Esophagus muscularis mucosa (tissue), 4 donors: ENCODE results near the gene MREG. TPM values are rescaled to one million over a fixed set of nuclear protein-coding genes. Genes with fewer than 3 reads are reported as not detected.
A peak's percentile ranks its signal among the peaks of the same experiment; 100 is the strongest.

Experiments used
- DNase-seq: peaks from one replicate; pipeline ENCODE4 v3.0.0-alpha.2; 2017; ENCODE audit errors: extremely low spot score
- H3K27ac ChIP-seq, 4 donors: fragments of 200-600 bp; sonication (generic); replicated peaks in 1 of 4; 1 replicate in 3 of 4; 2 replicates in 1 of 4; pipeline ENCODE4 v1.5.1; 2016 to 2019; ENCODE audit warnings: mild to moderate bottlenecking in 1 of 4
- H3K27me3 ChIP-seq, 4 donors: fragments of 200-600 bp; sonication (generic); one replicate each; pipeline versions ENCODE4 v1.5.1 to v1.6.0; 2016 to 2019
- H3K36me3 ChIP-seq, 4 donors: fragments of 200-600 bp; sonication (generic); one replicate each; pipeline ENCODE4 v1.5.1; 2016 to 2019
- H3K4me1 ChIP-seq, 4 donors: fragments of 200-600 bp; sonication (generic); one replicate each; pipeline ENCODE4 v1.5.1; 2016 to 2019
- H3K4me3 ChIP-seq, 4 donors: fragments of 200-600 bp; sonication (generic); 1 replicate in 2 of 4; 2 replicates in 2 of 4; pipeline ENCODE4 v1.5.1; 2016 to 2019; ENCODE audit warnings: mild to moderate bottlenecking in 4 of 4, moderate library complexity in 1 of 4
- H3K9me3 ChIP-seq, 4 donors: fragments of 200-600 bp; sonication (generic); 1 replicate in 3 of 4; 2 replicates in 1 of 4; pipeline ENCODE4 v1.5.1; 2016 to 2019
- CTCF ChIP-seq, 3 experiments: fragments of 200-600 bp in 2 of 3; fragments of 450-650 bp in 1 of 3; sonication (generic) in 2 of 3; IDR thresholded peaks; one replicate each; pipeline ENCODE4 v1.5.1; 2017 to 2019; ENCODE audit warnings: antibody characterized with exemption in 3 of 3, mild to moderate bottlenecking in 2 of 3, moderate library complexity in 1 of 3
- EP300 ChIP-seq: sonication (generic); formaldehyde crosslinking; IDR thresholded peaks from one replicate; pipeline ENCODE4 v1.6.1; 2017; ENCODE audit warnings: antibody characterized with exemption
- POLR2A ChIP-seq: fragments of 450-650 bp; IDR thresholded peaks from one replicate; pipeline ENCODE4 v1.6.1; 2017; ENCODE audit warnings: antibody characterized with exemption, moderate library complexity, mild to moderate bottlenecking, low read depth
- POLR2AphosphoS5 ChIP-seq, 2 donors: sonication (generic); formaldehyde crosslinking; IDR thresholded peaks; one replicate each; pipeline ENCODE4 v1.6.1; 2017; ENCODE audit warnings: antibody characterized with exemption in 2 of 2
- WGBS: methylation state at CpG from one replicate; pipeline ENCODE4 v1.1.5; 2018; 5-methylcytosine and 5-hydroxymethylcytosine counted together
- intact Hi-C: fragments of 100-400 bp; cut with DNase I; formaldehyde crosslinking; loops from one replicate; pipeline ENCODE4 v1.15.1; 2023
- total RNA-seq, 4 donors: library from RNA; depleted of rRNA; stranded (reverse); fragments of >200 nt; gene quantifications; one replicate each; pipeline versions ENCODE4 v1.1.0 to v1.2.1, GENCODE V29; 2016

Gene MREG
- total RNA-seq: 1 to 10 TPM in 1 of 4 donors, under 1 TPM in 3; 0.40 to 1.2 (median 0.70) TPM

GRCh38 chr2:216013080-216013909, at the start of gene MREG:
Gene MREG, minus strand, starts transcription at chr2:216013551. Its CDS starts 224 bp downstream, at chr2:216013327.
- Histone ChIP-seq H3K4me3 (peak within 1 kb of the TSS; percentile 64 to 83 (median 66)), H3K4me1 (peaks cover 7 to 17% (median 16%) of the 10 kb centered on the region in 4 donors), H3K36me3 (no peaks in the 10 kb centered on the region), H3K27me3 (no peaks in the 10 kb centered on the region), H3K27ac (peak within 1 kb of the TSS in 2 of 4 donors; percentile 44 to 46), H3K9me3 (no peaks in the 10 kb centered on the region)
- intact Hi-C loops: no loop called here
- WGBS: under 1% methylated on average over 64 of the region's 70 CpGs
- TF ChIP-seq EP300: no peak
- peak; percentile 55 to 81 (median 68) for TF ChIP-seq CTCF (IDR thresholded peaks at IDR 0.05)
- TF ChIP-seq POLR2AphosphoS5 (IDR thresholded peaks at IDR 0.05): peak in 1 of 2 donors; percentile 21
- TF ChIP-seq POLR2A: no peak
- DNase-seq: peak; percentile 92

DNA sequence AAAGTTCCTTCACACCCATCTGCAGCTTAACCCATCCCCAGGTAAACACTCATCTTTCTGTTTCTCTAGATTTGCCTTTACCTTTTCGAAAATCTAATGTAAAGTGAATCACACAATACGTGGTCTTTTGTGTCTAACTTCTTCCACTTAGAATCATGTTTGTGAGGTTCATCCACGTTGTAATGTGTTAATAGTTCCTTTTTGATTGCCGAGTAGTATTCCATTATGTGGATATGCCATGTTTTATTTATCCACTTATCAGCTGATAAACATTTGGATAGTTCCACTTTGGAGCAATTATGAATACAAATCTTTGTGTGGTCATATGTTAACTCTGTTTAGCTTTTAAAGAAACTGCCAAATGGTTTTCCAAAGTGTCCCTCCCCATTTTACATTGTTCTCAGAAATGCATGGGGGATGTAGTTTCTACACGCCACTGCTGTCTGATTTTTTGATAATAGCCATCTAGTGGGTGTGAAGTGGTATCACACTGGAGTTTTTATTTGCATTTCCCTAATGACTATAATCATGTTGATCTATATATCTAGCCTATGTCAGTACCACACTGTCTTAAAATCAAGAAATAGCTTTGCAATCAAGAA, 46.0 kb upstream of the MREG start:
- intact Hi-C loops: no loop called here
- H3K36me3 ChIP-seq: peaks cover 4 to 20% (median 8%) of the 10 kb centered on the region in 4 donors
- H3K4me1 ChIP-seq: no peaks in the 10 kb centered on the region
- no peak for DNase-seq
- H3K27ac ChIP-seq: no peak overlapping the region
- no peak for TF ChIP-seq CTCF (IDR thresholded peaks at IDR 0.05)
- TF ChIP-seq POLR2A: no peak
- TF ChIP-seq EP300: no peak
- TF ChIP-seq POLR2AphosphoS5 (IDR thresholded peaks at IDR 0.05): no peak
- no peak overlapping the region for H3K4me3 ChIP-seq
- H3K27me3 ChIP-seq: no peaks in the 10 kb centered on the region
- WGBS: 96% methylated on average over 5 of the region's 5 CpGs
- no peaks in the 10 kb centered on the region for H3K9me3 ChIP-seq

- whole genome bisulfite sequencing: 63% methylated on average over 4 of the region's 7 CpGs
- H3K27me3 ChIP-seq: no peaks in the 10 kb centered on the region
- no peak for DNase-seq
- no peak overlapping the region for H3K27ac ChIP-seq
- H3K9me3 ChIP-seq: no peaks in the 10 kb centered on the region
- TF ChIP-seq CTCF (IDR thresholded peaks at IDR 0.05) (no peak), EP300 (no peak), POLR2A (no peak), POLR2AphosphoS5 (IDR thresholded peaks at IDR 0.05) (no peak)
- intact Hi-C loops: no loop called here
- no peaks in the 10 kb centered on the region for H3K4me1 ChIP-seq
- peaks cover 0 to 8% (median 2%) of the 10 kb centered on the region in 4 donors for H3K36me3 ChIP-seq
- H3K4me3 ChIP-seq: no peak overlapping the region
These were observed 44.4 kb upstream of the MREG start for GRCh38 chr2:216057688-216058193.

DNA sequence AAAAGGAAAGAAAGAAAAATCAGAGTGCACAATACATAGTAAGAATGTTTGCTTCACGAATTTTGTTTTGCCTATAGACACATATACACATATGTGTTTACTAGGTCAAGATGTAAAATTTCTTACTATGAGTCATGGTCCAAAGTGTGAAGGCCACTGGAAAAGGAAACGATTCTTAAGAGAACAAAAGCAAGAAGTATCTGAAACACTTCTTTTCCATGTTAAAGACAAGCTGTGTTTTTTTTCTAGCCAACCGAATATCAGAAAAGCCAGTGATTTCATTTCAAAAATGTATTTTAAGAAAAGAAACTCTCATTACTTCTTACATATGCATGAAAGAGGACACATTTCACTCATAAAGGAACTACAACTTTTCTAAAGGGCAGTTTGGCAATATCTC, 43.4 kb upstream of the MREG start:
- H3K36me3 ChIP-seq: peaks cover 0 to 4% (median 2%) of the 10 kb centered on the region in 4 donors
- no peaks in the 10 kb centered on the region for H3K4me1 ChIP-seq
- H3K27ac ChIP-seq: no peak overlapping the region
- no peaks in the 10 kb centered on the region for H3K9me3 ChIP-seq
- DNase-seq: no peak
- TF ChIP-seq CTCF (IDR thresholded peaks at IDR 0.05): no peak
- TF ChIP-seq POLR2AphosphoS5 (IDR thresholded peaks at IDR 0.05): no peak
- no peak for TF ChIP-seq EP300
- no peak for TF ChIP-seq POLR2A
- no peaks in the 10 kb centered on the region for H3K27me3 ChIP-seq
- intact Hi-C loops: no loop called here
- no peak overlapping the region for H3K4me3 ChIP-seq
- WGBS: 73% methylated on average over 3 of the region's 3 CpGs
